ENCODE measurements around the gene COA8. TPM values are rescaled to one million over a fixed set of nuclear protein-coding genes. Genes with fewer than 3 reads are reported as not detected.

COA8 gene
- total and polyA plus RNA-seq, 11 donors: 30.6 to 109 (median 45.9) TPM

- no peaks in the 10 kb centered on the region for H3K9me3 ChIP-seq
- no peak overlapping the region for H3K4me3 ChIP-seq
- ATAC-seq (no peak), DNase-seq (peak in 2 of 5 donors; percentile 12 to 55)
- peaks cover 0 to 75% (median 50%) of the 10 kb centered on the region in 12 donors for H3K4me1 ChIP-seq
- H3K36me3 ChIP-seq: peaks cover 0 to 11% (median 0%) of the 10 kb centered on the region in 9 donors
- intact Hi-C loops (cut with DNase I): loop anchor here in 6 of 10 donors (1.0 to 5.0 kb wide), 4 partner anchors 24 to 33 kb away; no protein-coding TSS in a partner anchor
- peaks cover 0 to 34% (median 0%) of the 10 kb centered on the region in 9 donors for H3K27me3 ChIP-seq
- TF ChIP-seq POLR2A (IDR thresholded peaks at IDR 0.05) (no peak), CTCF (IDR thresholded peaks at IDR 0.05) (no peak)
- 23 to 55% (median 44%) methylated on average over 5 to 13 of the region's 13 CpGs for WGBS, 4 donors
- H3K27ac ChIP-seq: peak overlapping the region in 6 of 12 donors; percentile 10 to 96 (median 70)
Measured at GRCh38 chr14:103519043-103519836, 43.5 kb upstream of the COA8 start.

- Histone ChIP-seq H3K4me3 (no peak overlapping the region), H3K27ac (peak overlapping the region in 5 of 12 donors; percentile 68 to 96 (median 83)), H3K36me3 (peaks cover 0 to 11% (median 0%) of the 10 kb centered on the region in 9 donors), H3K4me1 (peaks cover 0 to 79% (median 50%) of the 10 kb centered on the region in 12 donors), H3K27me3 (peaks cover 0 to 34% (median 0%) of the 10 kb centered on the region in 9 donors), H3K9me3 (no peaks in the 10 kb centered on the region)
- intact Hi-C loops (cut with DNase I): loop anchor here in 6 of 10 donors (1.0 to 5.0 kb wide), 4 partner anchors 23 to 32 kb away; no protein-coding TSS in a partner anchor
- no peak for ATAC-seq
- DNase-seq: peak in 3 of 5 donors; percentile 25 to 67 (median 52)
- 47 to 75% (median 63%) methylated on average over 3 to 22 of the region's 22 CpGs for WGBS, 4 donors
- TF ChIP-seq CTCF (IDR thresholded peaks at IDR 0.05) (no peak), POLR2A (IDR thresholded peaks at IDR 0.05) (no peak)
Measured at GRCh38 chr14:103519837-103520212, 42.9 kb upstream of the COA8 start.

GRCh38 chr14:103520269-103520656 lies 42.5 kb upstream of the COA8 start:
- peak overlapping the region in 7 of 12 donors; percentile 43 to 70 (median 64) for H3K4me3 ChIP-seq
- H3K4me1 ChIP-seq: peaks cover 0 to 83% (median 50%) of the 10 kb centered on the region in 12 donors
- H3K27me3 ChIP-seq: peaks cover 0 to 34% (median 0%) of the 10 kb centered on the region in 9 donors
- peaks cover 0 to 11% (median 0%) of the 10 kb centered on the region in 9 donors for H3K36me3 ChIP-seq
- ATAC-seq (no peak), DNase-seq (no peak)
- H3K9me3 ChIP-seq: no peaks in the 10 kb centered on the region
- TF ChIP-seq POLR2A (IDR thresholded peaks at IDR 0.05) (no peak), CTCF (IDR thresholded peaks at IDR 0.05) (no peak)
- 68 to 84% (median 80%) methylated on average over 3 to 10 of the region's 10 CpGs for WGBS, 4 donors
- H3K27ac ChIP-seq: peak overlapping the region in 9 of 12 donors; percentile 65 to 96 (median 78)
- intact Hi-C loops (cut with DNase I): no loop called here

All from heart left ventricle (tissue), 16 donors.